HFF-Myc (cell line): ENCODE data around the gene IL17RA.

Experiments
- DNase-seq: peaks from one replicate; pipeline ENCODE4 v3.0.0-alpha.2; 2011; ENCODE audit warnings: low read depth; ENCODE audit errors: extremely low read depth
- H3K4me3 ChIP-seq: replicated peaks from 2 replicates; pipeline ENCODE4 v1.5.1; 2011; ENCODE audit warnings: low read depth, mild to moderate bottlenecking, control low read depth, low read length
- TF ChIP-seq, protein P1 (sequence below): IDR thresholded peaks from 2 replicates; pipeline ENCODE4 v1.5.1; 2012; ENCODE audit warnings: mild to moderate bottlenecking, low read depth, low read length, control low read depth; ENCODE audit errors: missing control alignments

IL17RA gene

DNA sequence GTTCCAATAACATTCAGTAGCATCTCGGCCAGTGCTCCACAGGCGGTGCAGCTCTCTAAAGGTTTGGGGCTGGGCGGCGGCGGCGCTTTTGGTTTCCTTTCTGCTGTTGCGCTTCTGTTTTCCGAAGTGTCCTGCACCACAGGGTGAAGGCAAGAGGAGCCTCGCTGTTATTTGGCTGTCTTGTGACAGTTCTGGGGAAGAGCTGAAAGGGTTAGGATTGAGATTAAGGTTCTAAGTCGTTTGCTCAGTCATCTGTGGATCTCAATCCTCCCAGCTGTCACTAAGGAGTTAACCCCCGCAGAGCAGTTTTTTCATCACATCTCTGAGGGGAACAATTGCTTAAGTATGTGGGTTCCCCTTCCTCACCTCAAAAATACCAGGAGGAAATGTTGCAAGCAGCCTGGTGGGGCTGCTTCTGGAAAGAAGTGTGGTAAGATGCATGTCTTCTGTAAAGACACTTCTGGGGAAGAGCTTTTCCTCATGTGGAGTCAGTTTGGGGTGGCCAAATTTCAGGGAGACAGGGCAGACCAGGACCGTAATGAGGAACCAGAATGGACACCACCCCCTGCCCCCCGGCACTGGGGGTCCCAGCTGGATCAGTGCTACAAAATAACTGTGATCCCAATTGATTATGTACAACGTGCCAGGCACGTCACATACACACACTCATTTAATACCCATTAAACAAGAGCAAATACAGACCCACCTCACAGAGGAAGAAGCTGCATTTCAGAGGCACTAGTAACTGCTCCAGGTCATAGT is 22.2 kb downstream of the IL17RA start:
- H3K4me3 ChIP-seq: no peak overlapping the region
- TF ChIP-seq, protein P1, sequence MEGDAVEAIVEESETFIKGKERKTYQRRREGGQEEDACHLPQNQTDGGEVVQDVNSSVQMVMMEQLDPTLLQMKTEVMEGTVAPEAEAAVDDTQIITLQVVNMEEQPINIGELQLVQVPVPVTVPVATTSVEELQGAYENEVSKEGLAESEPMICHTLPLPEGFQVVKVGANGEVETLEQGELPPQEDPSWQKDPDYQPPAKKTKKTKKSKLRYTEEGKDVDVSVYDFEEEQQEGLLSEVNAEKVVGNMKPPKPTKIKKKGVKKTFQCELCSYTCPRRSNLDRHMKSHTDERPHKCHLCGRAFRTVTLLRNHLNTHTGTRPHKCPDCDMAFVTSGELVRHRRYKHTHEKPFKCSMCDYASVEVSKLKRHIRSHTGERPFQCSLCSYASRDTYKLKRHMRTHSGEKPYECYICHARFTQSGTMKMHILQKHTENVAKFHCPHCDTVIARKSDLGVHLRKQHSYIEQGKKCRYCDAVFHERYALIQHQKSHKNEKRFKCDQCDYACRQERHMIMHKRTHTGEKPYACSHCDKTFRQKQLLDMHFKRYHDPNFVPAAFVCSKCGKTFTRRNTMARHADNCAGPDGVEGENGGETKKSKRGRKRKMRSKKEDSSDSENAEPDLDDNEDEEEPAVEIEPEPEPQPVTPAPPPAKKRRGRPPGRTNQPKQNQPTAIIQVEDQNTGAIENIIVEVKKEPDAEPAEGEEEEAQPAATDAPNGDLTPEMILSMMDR: no peak
- no peak for DNase-seq

DNA sequence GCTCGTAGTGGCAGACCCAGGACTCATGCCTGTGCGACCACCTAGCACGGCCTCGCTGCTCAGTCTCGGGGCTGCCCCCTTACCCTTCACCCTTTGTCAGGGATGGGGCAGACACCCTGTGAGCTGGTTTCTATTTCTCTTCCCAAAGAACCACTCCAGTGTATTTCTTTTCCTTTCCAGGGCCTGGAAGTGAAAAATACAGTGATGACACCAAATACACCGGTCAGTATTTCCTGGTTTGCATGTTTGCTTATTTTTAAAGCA is 22.7 kb downstream of the IL17RA start:
- no peak for DNase-seq
- H3K4me3 ChIP-seq: no peak overlapping the region
- TF ChIP-seq, protein P1: no peak

DNA sequence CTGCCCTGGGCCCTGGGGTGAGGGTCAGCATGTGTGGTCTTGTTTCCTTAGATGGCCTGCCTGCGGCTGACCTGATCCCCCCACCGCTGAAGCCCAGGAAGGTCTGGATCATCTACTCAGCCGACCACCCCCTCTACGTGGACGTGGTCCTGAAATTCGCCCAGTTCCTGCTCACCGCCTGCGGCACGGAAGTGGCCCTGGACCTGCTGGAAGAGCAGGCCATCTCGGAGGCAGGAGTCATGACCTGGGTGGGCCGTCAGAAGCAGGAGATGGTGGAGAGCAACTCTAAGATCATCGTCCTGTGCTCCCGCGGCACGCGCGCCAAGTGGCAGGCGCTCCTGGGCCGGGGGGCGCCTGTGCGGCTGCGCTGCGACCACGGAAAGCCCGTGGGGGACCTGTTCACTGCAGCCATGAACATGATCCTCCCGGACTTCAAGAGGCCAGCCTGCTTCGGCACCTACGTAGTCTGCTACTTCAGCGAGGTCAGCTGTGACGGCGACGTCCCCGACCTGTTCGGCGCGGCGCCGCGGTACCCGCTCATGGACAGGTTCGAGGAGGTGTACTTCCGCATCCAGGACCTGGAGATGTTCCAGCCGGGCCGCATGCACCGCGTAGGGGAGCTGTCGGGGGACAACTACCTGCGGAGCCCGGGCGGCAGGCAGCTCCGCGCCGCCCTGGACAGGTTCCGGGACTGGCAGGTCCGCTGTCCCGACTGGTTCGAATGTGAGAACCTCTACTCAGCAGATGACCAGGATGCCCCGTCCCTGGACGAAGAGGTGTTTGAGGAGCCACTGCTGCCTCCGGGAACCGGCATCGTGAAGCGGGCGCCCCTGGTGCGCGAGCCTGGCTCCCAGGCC is 23.7 kb downstream of the IL17RA start:
- no peak overlapping the region for H3K4me3 ChIP-seq
- TF ChIP-seq, protein P1: no peak
- DNase-seq: no peak

DNA sequence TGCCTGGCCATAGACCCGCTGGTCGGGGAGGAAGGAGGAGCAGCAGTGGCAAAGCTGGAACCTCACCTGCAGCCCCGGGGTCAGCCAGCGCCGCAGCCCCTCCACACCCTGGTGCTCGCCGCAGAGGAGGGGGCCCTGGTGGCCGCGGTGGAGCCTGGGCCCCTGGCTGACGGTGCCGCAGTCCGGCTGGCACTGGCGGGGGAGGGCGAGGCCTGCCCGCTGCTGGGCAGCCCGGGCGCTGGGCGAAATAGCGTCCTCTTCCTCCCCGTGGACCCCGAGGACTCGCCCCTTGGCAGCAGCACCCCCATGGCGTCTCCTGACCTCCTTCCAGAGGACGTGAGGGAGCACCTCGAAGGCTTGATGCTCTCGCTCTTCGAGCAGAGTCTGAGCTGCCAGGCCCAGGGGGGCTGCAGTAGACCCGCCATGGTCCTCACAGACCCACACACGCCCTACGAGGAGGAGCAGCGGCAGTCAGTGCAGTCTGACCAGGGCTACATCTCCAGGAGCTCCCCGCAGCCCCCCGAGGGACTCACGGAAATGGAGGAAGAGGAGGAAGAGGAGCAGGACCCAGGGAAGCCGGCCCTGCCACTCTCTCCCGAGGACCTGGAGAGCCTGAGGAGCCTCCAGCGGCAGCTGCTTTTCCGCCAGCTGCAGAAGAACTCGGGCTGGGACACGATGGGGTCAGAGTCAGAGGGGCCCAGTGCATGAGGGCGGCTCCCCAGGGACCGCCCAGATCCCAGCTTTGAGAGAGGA is 24.5 kb downstream of the IL17RA start:
- no peak overlapping the region for H3K4me3 ChIP-seq
- no peak for DNase-seq
- TF ChIP-seq, protein P1: no peak

DNA sequence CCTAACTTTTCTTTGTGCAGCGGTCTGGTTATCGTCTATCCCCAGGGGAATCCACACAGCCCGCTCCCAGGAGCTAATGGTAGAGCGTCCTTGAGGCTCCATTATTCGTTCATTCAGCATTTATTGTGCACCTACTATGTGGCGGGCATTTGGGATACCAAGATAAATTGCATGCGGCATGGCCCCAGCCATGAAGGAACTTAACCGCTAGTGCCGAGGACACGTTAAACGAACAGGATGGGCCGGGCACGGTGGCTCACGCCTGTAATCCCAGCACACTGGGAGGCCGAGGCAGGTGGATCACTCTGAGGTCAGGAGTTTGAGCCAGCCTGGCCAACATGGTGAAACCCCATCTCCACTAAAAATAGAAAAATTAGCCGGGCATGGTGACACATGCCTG is 25.2 kb downstream of the IL17RA start:
- DNase-seq: no peak
- TF ChIP-seq, protein P1: no peak
- no peak overlapping the region for H3K4me3 ChIP-seq

DNA sequence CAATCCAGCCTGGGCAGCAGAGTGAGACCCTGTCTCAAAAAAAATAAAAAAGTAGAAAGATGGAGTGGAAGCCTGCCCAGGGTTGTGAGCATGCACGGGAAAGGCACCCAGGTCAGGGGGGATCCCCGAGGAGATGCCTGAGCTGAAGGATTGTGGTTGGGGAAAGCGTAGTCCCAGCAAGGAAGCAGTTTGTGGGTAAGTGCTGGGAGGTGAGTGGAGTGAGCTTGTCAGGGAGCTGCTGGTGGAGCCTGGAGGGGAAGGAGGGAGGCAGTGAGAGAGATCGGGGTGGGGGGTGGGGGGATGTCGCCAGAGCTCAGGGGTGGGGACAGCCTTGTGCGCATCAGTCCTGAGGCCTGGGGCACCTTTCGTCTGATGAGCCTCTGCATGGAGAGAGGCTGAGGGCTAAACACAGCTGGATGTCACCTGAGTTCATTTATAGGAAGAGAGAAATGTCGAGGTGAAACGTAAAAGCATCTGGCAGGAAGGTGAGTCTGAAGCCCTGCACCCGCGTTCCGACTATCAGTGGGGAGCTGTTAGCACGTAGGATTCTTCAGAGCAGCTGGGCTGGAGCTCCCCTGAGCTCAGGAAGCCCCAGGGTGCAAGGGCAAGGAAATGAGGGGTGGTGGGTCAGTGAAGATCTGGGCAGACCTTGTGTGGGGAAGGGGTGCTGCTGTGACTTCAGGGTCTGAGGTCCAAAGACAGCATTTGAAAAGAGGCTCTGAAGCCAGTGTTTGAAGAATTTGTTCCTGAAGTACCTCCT is 26.2 kb downstream of the IL17RA start:
- no peak overlapping the region for H3K4me3 ChIP-seq
- TF ChIP-seq, protein P1: no peak

More for the DNA sequence above, 26.2 kb downstream of the IL17RA start:
- DNase-seq: no peak
